NB4 (cell line): ENCODE data around the gene CACNA1D.

Experiments
- CTCF ChIP-seq: IDR thresholded peaks from one replicate; pipeline ENCODE4 v1.5.1; 2012; ENCODE audit warnings: low read depth, low read length
- MAX ChIP-seq: IDR thresholded peaks from 2 replicates; pipeline ENCODE4 v1.6.1; 2011; ENCODE audit warnings: low read depth, low read length
- POLR2A ChIP-seq: IDR thresholded peaks from 2 replicates; pipeline ENCODE4 v1.6.1; 2011; ENCODE audit warnings: mild to moderate bottlenecking; ENCODE audit not compliant: insufficient read length; ENCODE audit errors: extremely low read depth

GRCh38 chr3:53651927-53652326 is 157.5 kb downstream of the CACNA1D start:
- TF ChIP-seq POLR2A (no peak), CTCF (no peak), MAX (no peak)
